ENCODE measurements around the gene PEX11G.

PEX11G gene

GRCh38 chr19:7492558-7492957 is 3.7 kb upstream of the PEX11G start:
- no peak for DNase-seq

DNA sequence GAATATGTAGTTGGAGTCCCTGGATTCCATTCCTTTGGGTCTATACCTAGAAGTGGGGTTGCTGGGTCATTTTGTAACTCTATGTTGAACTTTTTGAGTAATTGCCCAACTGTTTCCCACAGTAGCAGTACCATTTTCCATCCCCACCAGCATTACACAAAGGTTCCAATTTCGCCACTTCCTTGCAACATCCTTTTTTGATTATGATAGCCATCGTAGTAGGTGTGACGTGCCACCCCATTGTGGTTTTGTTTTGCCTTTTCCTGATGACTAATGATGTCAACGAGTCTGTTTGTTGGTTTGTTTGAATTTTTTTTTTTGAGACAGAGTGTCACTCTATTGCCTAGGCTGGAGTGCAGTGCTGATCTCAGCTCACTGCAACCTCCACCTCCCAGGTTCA is 3.3 kb upstream of the PEX11G start:
- no peak for DNase-seq

- no peak for DNase-seq
Observed at GRCh38 chr19:7489609-7490044, 792 bp upstream of the PEX11G start.

GRCh38 chr19:7486923-7487322 is 1.9 kb downstream of the PEX11G start:
- no peak for DNase-seq

DNA sequence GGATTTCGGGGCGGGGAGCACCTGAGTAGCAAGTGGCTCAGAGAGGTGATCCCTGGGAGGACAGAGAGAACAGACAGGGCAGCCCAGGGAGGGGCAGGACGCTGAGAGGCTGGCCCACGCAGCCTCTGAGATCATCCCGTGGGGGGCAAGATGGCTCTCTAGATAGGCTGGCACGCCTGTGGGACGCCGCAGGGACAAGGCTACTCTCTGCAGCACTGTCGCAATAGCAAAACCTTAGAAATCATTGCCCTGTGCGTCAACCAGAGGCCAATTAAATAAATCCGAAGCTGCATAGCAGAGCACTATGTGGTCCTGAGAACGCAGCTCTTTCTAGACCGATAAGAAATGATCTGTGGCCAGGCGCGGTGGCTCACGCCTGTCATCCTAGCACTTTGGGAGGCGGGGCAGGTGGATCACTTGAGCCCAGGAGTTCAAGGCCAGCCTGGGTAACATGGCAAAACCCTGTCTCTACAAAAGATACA is 5.1 kb downstream of the PEX11G start:
- DNase-seq: no peak

DNA sequence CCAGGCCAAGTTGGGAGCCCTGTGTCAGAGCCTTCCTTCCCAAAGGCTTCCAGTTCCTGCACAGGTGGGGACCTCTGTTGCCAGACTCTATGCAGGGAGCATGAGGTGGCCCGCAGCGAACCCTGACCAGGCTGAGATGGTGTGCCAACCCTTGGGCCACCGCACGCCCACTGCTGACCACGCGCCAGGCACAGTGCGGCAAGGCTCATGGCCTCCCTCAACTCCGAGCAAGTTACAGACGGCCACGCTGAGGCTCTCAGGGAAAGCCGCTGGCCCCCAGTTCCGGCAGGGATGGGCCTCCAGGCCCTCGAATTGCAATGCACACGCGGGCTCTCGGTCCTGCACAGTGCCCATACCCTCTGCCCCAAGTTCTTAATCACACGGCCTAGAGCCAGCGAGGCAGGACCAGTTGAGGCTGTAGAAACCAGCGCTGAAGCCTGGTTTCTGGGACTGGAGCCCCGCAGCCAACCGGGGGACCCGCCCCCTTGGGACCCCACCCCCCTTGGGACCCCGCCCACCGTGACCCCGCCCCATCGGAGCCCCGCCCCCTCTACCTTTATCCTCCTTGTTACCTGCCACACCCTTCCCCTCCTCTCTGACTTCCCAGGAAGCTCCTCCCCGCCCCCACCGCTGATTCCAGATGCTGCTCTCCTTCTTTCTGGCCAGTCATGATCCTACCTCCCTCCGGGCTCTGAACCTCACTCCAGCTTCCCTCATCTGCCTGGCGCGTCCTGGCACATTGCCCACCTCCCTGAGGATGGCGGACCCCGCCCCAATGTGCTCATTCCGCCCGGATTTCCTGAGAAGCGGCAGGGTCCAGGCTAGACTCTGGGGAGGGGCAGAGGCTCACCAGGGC is 6.0 kb downstream of the PEX11G start:
- DNase-seq: peak; percentile 16

DNA sequence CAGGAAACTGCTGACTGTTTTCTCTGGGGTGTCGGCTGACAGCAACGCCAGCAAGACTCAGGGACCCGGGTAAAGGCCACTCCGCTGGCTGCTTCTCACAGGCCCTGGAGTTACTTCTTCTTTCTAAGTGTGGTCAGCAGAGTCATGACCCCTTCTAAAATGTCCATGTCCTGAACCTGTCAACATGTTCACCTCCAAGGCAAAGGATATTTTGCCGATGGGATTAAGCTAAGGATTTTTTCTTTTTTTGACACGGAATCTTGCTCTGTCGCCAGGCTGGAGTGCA is 7.9 kb downstream of the PEX11G start:
- no peak for DNase-seq

DNA sequence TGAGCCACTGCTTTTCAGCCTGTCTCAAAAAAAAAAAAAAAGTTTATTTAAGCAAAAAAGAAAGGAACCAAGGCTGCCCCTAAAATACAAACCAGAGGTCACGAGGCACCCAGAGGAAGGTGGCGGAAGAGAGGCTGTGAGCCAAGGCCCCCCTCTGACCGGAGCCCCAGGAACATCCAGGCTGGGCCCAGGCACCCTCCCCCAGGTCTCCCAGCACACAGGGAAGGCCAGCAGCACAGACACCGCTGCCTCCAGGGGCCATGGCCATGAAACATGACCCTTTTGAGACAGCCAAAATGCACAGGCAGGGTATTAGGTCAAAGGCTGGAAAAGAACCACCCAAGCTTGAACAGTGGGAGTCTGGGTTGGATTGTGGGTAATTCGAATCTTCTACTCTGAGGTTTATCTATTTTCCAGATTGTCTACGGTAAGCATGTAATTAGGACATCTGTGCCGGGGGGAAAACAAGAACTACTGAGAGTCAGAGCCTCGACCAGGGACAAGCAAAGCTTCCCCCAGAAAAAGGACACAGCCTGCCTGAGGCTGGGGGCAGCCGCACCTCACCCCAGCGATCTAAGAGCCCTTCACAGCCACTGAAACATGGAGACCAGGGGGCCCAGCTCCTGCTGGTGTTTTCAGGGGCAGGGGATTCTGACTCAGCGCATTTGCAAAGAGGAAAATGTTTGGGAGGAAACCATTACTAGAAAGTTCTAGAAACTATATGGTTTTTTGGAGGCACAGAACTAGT is 8.4 kb downstream of the PEX11G start:
- DNase-seq: no peak

GRCh38 chr19:7478843-7479227 is 10.0 kb downstream of the PEX11G start:
- DNase-seq: no peak

DNA sequence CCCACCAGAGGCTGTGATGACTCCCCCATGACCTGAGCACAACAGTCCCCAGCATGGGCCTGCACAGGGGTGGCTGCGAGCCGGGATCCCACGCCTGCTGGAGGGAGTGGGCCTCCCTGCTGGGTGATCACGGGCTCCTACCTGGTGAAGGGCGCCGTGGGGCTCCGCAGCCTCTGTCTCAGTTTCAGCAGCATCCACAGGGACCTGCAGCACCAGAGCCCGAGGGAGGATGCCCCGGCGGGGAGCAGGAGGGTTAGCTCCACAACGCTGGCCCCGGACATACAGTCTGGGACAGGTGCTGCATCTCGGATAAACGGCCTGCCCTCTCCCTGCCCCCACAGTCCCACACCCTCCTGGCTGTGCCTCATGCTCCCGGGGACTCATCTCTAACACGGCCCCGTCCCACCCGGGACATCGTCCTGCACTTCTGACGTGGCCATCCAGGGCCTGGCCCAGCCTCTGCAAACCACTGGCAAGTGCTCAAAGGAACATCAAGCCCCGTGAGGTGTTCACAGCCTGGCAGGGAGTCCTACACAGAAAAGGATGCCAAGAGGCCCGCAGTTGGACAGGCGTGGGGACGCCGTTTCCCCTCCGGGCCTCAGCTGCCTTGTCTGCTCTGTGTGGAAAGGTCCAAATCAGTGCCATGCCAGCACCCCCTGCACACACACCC is 10.5 kb downstream of the PEX11G start:
- no peak for DNase-seq

GRCh38 chr19:7477758-7478157 is 11.1 kb downstream of the PEX11G start:
- no peak for DNase-seq

GRCh38 chr19:7476777-7477494 is 11.9 kb downstream of the PEX11G start:
- DNase-seq: no peak

GRCh38 chr19:7476241-7476640 is 12.6 kb downstream of the PEX11G start:
- DNase-seq: no peak

DNA sequence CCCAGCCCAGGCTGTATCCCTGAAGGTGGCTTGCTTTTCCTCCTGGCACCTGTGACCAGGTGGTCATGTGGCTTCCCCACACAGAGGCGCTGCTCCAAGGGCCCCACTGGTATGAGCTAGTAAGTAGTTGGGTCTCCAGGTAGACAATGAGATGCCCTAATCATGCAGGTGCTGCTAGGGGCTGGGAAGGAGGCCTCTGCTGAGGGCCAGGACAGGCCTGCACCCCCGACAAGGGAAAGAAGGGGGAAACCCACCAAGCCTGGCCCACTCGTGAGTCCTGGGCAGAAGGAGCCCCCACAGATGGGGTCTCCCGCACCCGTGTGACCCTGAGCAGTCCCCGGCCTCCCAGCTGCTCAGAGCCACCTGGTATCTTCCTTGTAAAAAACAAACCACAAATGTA is 13.2 kb downstream of the PEX11G start:
- DNase-seq: no peak

- DNase-seq: no peak
Observed at GRCh38 chr19:7471696-7472615, 16.9 kb downstream of the PEX11G start.

GRCh38 chr19:7470540-7471305 is 18.1 kb downstream of the PEX11G start:
- no peak for DNase-seq

DNA sequence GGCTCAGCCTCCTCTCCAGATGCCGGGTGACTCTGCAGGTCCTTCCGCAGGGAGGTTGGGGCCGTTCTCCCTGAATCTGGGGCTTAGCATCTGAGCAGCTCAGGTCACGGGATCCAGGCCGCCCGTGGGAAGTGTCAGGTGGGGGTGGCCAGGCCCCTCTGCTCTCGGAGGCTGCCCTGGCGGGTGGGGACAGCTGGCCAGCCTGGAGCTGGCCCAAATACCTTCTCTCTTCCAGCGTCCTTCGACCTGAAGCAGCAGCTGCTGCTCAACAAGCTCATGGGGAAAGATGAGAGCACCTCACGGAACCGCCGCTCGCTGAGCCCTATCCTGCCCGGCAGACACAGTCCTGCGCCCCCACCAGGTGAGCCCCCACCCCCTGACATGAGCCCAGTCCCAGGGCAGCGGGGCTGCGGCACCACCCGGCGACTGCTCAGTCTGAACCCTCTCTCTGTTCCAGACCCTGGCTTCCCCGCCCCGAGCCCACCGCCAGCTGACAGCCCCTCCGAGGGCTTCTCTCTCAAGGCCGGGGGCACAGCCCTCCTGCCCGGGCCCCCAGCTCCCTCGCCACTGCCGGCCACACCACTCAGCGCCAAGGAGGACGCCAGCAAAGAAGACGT is 19.1 kb downstream of the PEX11G start:
- no peak for DNase-seq

DNA sequence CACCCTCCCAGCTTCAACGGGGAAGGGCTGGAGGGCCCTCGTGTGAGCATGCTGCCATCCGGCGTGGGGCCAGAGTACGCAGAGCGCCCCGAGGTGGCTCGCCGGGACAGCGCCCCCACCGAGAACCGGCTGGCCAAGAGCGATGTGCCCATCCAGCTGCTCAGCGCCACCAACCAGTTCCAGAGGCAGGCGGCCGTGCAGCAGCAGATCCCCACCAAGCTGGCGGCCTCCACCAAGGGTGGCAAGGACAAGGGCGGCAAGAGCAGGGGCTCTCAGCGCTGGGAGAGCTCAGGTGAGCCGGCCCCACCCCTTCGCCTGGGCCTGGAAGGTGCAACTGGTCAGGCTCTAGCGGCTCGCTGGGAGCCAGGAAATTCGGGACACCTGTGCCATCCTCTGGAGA is 20.0 kb downstream of the PEX11G start:
- no peak for DNase-seq

GRCh38 chr19:7467009-7467989 is 21.5 kb downstream of the PEX11G start:
- no peak for DNase-seq

Data from NCI-H1105 treated with DMSO at 0.1 percent for 48 hours (cell line).